ENCODE data around the gene NRCAM.

NRCAM gene

GRCh38 chr7:108156897-108157605 lies 299.2 kb downstream of the NRCAM start:
- no peaks in the 10 kb centered on the region for H3K27me3 ChIP-seq (ENCODE audit: control insufficient read depth in 1 of 2, insufficient read depth in 2 of 2, low read length in 2 of 2)
- no peak overlapping the region for H3K9ac ChIP-seq (ENCODE audit: low read length)
- no peaks in the 10 kb centered on the region for H3K9me3 ChIP-seq (ENCODE audit: low read length)
- H3K4me1 ChIP-seq (ENCODE audit: insufficient read depth, low read length), result no peaks in the 10 kb centered on the region
- no peak overlapping the region for H3K27ac ChIP-seq (ENCODE audit: low read depth, low read length)
- H3K36me3 ChIP-seq (ENCODE audit: insufficient read depth, low read length), result no peaks in the 10 kb centered on the region
- no peak overlapping the region for H3K4me3 ChIP-seq (ENCODE audit: low read depth in 1 of 2, low read length in 2 of 2)

- no peaks in the 10 kb centered on the region for H3K9me3 ChIP-seq (ENCODE audit: low read length)
- H3K4me1 ChIP-seq (ENCODE audit: insufficient read depth, low read length), result no peaks in the 10 kb centered on the region
- no peak overlapping the region for H3K27ac ChIP-seq (ENCODE audit: low read depth, low read length)
- no peaks in the 10 kb centered on the region for H3K36me3 ChIP-seq (ENCODE audit: insufficient read depth, low read length)
- H3K27me3 ChIP-seq (ENCODE audit: control insufficient read depth in 1 of 2, insufficient read depth in 2 of 2, low read length in 2 of 2), result no peaks in the 10 kb centered on the region
- H3K4me3 ChIP-seq (ENCODE audit: low read depth in 1 of 2, low read length in 2 of 2), result no peak overlapping the region
- no peak overlapping the region for H3K9ac ChIP-seq (ENCODE audit: low read length)
Observed at GRCh38 chr7:108152198-108152597, 304.0 kb downstream of the NRCAM start.

- Histone ChIP-seq H3K4me1 (ENCODE audit: insufficient read depth, low read length) (no peaks in the 10 kb centered on the region), H3K4me3 (ENCODE audit: low read depth in 1 of 2, low read length in 2 of 2) (no peak overlapping the region), H3K27ac (ENCODE audit: low read depth, low read length) (no peak overlapping the region), H3K36me3 (ENCODE audit: insufficient read depth, low read length) (no peaks in the 10 kb centered on the region), H3K9ac (ENCODE audit: low read length) (no peak overlapping the region), H3K27me3 (ENCODE audit: control insufficient read depth in 1 of 2, insufficient read depth in 2 of 2, low read length in 2 of 2) (no peaks in the 10 kb centered on the region), H3K9me3 (ENCODE audit: low read length) (no peaks in the 10 kb centered on the region)
Observed at GRCh38 chr7:108149908-108150307, 306.3 kb downstream of the NRCAM start.

GRCh38 chr7:108149119-108149518 lies 307.1 kb downstream of the NRCAM start:
- no peaks in the 10 kb centered on the region for H3K36me3 ChIP-seq (ENCODE audit: insufficient read depth, low read length)
- no peaks in the 10 kb centered on the region for H3K4me1 ChIP-seq (ENCODE audit: insufficient read depth, low read length)
- H3K9me3 ChIP-seq (ENCODE audit: low read length), result no peaks in the 10 kb centered on the region
- H3K27ac ChIP-seq (ENCODE audit: low read depth, low read length), result no peak overlapping the region
- H3K27me3 ChIP-seq (ENCODE audit: control insufficient read depth in 1 of 2, insufficient read depth in 2 of 2, low read length in 2 of 2), result no peaks in the 10 kb centered on the region
- H3K9ac ChIP-seq (ENCODE audit: low read length), result no peak overlapping the region
- H3K4me3 ChIP-seq (ENCODE audit: low read depth in 1 of 2, low read length in 2 of 2), result no peak overlapping the region

GRCh38 chr7:108147031-108147563 lies 309.1 kb downstream of the NRCAM start:
- H3K36me3 ChIP-seq (ENCODE audit: insufficient read depth, low read length), result no peaks in the 10 kb centered on the region
- H3K9me3 ChIP-seq (ENCODE audit: low read length), result no peaks in the 10 kb centered on the region
- no peak overlapping the region for H3K4me3 ChIP-seq (ENCODE audit: low read depth in 1 of 2, low read length in 2 of 2)
- H3K27ac ChIP-seq (ENCODE audit: low read depth, low read length), result no peak overlapping the region
- H3K27me3 ChIP-seq (ENCODE audit: control insufficient read depth in 1 of 2, insufficient read depth in 2 of 2, low read length in 2 of 2), result no peaks in the 10 kb centered on the region
- H3K9ac ChIP-seq (ENCODE audit: low read length), result no peak overlapping the region
- H3K4me1 ChIP-seq (ENCODE audit: insufficient read depth, low read length), result no peaks in the 10 kb centered on the region

DNA sequence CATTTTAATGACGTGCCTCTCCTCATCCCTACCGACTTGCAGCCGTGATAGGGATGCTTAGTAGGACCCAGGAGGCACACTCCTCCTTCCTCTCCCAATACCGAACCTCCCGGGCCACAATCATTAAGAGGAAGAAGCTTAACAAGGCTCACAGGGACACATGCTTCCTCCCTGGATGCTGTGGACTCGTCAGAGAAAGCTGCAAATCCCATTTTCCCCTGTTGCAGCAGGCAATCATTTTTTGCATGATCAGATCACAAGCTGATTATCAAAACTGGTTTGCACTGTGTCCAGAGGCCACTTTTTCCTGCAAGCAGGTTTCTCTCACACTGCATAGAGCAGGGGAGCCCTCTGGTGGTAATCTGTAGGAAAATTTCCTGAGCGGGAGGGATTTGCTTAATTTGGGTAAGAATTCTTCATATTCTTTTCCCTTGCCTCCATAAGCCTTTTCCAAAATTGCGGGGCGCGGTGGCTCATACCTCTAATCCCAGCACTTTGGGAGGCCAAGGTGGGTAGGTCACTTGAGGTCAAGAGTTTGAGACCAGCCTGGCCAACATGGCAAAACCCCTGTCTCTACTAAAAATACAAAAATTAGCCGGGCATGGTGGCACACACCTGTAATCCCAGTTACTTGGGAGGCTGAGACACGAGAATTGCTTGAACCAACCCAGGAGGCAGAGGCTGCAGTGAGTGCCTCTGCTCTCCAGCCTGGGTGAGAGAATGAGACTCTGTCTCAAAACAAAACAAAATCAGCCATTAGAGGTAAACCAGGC lies 310.0 kb downstream of the NRCAM start:
- H3K9ac ChIP-seq (ENCODE audit: low read length), result no peak overlapping the region
- no peaks in the 10 kb centered on the region for H3K4me1 ChIP-seq (ENCODE audit: insufficient read depth, low read length)
- peak overlapping the region in 1 of 2 donors; percentile 35 for H3K4me3 ChIP-seq (ENCODE audit: low read depth in 1 of 2, low read length in 2 of 2)

GRCh38 chr7:108145401-108145800 lies 310.8 kb downstream of the NRCAM start:
- Histone ChIP-seq H3K36me3 (ENCODE audit: insufficient read depth, low read length) (no peaks in the 10 kb centered on the region), H3K27me3 (ENCODE audit: control insufficient read depth in 1 of 2, insufficient read depth in 2 of 2, low read length in 2 of 2) (no peaks in the 10 kb centered on the region), H3K4me1 (ENCODE audit: insufficient read depth, low read length) (no peaks in the 10 kb centered on the region), H3K9me3 (ENCODE audit: low read length) (no peaks in the 10 kb centered on the region), H3K27ac (ENCODE audit: low read depth, low read length) (no peak overlapping the region), H3K9ac (ENCODE audit: low read length) (no peak overlapping the region), H3K4me3 (ENCODE audit: low read depth in 1 of 2, low read length in 2 of 2) (no peak overlapping the region)

More for the DNA sequence above, 310.0 kb downstream of the NRCAM start:
- Histone ChIP-seq H3K27me3 (ENCODE audit: control insufficient read depth in 1 of 2, insufficient read depth in 2 of 2, low read length in 2 of 2) (no peaks in the 10 kb centered on the region), H3K9me3 (ENCODE audit: low read length) (no peaks in the 10 kb centered on the region), H3K27ac (ENCODE audit: low read depth, low read length) (no peak overlapping the region), H3K36me3 (ENCODE audit: insufficient read depth, low read length) (no peaks in the 10 kb centered on the region)

DNA sequence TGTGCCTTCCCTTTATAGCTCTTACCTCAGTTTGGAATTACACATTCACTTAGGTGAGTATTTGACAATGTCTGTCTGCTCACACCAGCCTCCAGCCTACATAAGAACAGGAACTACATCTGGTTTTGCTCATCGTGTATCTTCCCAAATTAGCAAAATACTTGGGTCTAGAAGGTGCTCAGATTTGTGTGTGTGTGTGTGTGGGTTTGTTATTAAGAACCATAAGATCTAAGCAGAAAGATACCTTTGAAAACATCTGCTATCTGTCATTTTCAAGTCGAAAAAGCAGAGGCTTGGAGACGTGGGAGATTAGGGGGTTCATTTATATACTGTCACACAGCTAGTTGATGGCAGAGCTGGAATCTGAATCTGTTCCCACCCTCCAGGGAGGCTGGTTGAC lies 311.3 kb downstream of the NRCAM start:
- no peaks in the 10 kb centered on the region for H3K9me3 ChIP-seq (ENCODE audit: low read length)
- H3K36me3 ChIP-seq (ENCODE audit: insufficient read depth, low read length), result no peaks in the 10 kb centered on the region
- no peak overlapping the region for H3K4me3 ChIP-seq (ENCODE audit: low read depth in 1 of 2, low read length in 2 of 2)
- H3K4me1 ChIP-seq (ENCODE audit: insufficient read depth, low read length), result no peaks in the 10 kb centered on the region
- H3K27ac ChIP-seq (ENCODE audit: low read depth, low read length), result no peak overlapping the region
- H3K9ac ChIP-seq (ENCODE audit: low read length), result no peak overlapping the region
- no peaks in the 10 kb centered on the region for H3K27me3 ChIP-seq (ENCODE audit: control insufficient read depth in 1 of 2, insufficient read depth in 2 of 2, low read length in 2 of 2)

- peaks cover 7% of the 10 kb centered on the region for H3K4me1 ChIP-seq (ENCODE audit: insufficient read depth, low read length)
- H3K4me3 ChIP-seq (ENCODE audit: low read depth in 1 of 2, low read length in 2 of 2), result no peak overlapping the region
- no peaks in the 10 kb centered on the region for H3K9me3 ChIP-seq (ENCODE audit: low read length)
- H3K27ac ChIP-seq (ENCODE audit: low read depth, low read length), result no peak overlapping the region
- H3K27me3 ChIP-seq (ENCODE audit: control insufficient read depth in 1 of 2, insufficient read depth in 2 of 2, low read length in 2 of 2), result no peaks in the 10 kb centered on the region
- no peak overlapping the region for H3K9ac ChIP-seq (ENCODE audit: low read length)
- no peaks in the 10 kb centered on the region for H3K36me3 ChIP-seq (ENCODE audit: insufficient read depth, low read length)
Observed at GRCh38 chr7:108143658-108144420, 312.4 kb downstream of the NRCAM start.

DNA sequence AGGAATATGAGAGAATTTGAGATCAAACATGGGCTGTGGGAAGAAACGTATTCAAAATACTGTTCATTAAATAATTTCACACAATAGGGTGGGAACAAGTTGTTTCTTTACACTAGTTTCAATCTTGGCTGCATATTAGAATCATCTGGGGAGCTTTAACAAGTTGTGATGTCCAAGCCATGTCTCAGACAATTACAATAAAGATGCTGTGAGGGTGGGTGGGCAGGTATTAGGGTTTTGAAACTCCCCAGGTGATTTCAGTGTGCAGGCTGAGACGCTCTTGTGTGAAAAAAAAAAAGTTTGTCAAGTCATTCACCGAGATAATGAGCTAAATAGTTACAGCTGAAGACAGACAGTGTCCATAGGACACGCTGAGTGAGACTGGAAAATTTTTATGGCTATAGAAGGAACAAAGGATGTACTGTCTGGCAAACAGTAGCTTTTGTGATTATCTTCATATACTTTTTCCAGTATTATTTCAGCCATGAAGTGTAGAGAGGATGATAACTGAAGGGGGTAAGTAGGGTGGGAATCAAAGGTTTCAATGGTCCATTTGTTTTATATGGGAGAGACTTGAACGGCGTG lies 313.5 kb downstream of the NRCAM start:
- no peaks in the 10 kb centered on the region for H3K36me3 ChIP-seq (ENCODE audit: insufficient read depth, low read length)

DNA sequence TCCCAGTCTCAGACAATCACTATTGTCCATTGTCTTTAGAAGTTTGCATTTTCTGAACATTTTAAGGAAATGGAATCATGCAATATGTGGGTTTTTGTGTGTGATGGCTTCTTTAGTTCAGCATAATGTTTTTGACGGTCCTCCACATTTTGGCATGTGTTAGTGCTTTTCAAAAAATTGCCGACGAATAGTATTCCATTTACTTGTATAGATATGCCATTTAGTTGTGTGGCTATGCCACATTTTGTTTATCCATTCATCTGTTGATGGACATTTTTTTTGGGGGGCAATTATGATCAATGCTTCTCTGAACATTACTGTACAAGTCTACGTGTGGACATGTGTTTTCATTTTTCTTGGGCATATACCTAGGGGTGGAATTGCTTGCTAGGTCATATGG lies 314.1 kb downstream of the NRCAM start:
- no peaks in the 10 kb centered on the region for H3K36me3 ChIP-seq (ENCODE audit: insufficient read depth, low read length)
- H3K27ac ChIP-seq (ENCODE audit: low read depth, low read length), result no peak overlapping the region
- no peak overlapping the region for H3K9ac ChIP-seq (ENCODE audit: low read length)
- H3K4me1 ChIP-seq (ENCODE audit: insufficient read depth, low read length), result peaks cover 12% of the 10 kb centered on the region
- no peak overlapping the region for H3K4me3 ChIP-seq (ENCODE audit: low read depth in 1 of 2, low read length in 2 of 2)
- H3K27me3 ChIP-seq (ENCODE audit: control insufficient read depth in 1 of 2, insufficient read depth in 2 of 2, low read length in 2 of 2), result no peaks in the 10 kb centered on the region
- peaks cover 3% of the 10 kb centered on the region for H3K9me3 ChIP-seq (ENCODE audit: low read length)

More for the DNA sequence above, 313.5 kb downstream of the NRCAM start:
- no peaks in the 10 kb centered on the region for H3K27me3 ChIP-seq (ENCODE audit: control insufficient read depth in 1 of 2, insufficient read depth in 2 of 2, low read length in 2 of 2)
- H3K27ac ChIP-seq (ENCODE audit: low read depth, low read length), result no peak overlapping the region
- no peaks in the 10 kb centered on the region for H3K9me3 ChIP-seq (ENCODE audit: low read length)
- no peak overlapping the region for H3K9ac ChIP-seq (ENCODE audit: low read length)
- no peak overlapping the region for H3K4me3 ChIP-seq (ENCODE audit: low read depth in 1 of 2, low read length in 2 of 2)
- H3K4me1 ChIP-seq (ENCODE audit: insufficient read depth, low read length), result peaks cover 12% of the 10 kb centered on the region
